Measurements from ENCODE around the gene KRT79.

DNA sequence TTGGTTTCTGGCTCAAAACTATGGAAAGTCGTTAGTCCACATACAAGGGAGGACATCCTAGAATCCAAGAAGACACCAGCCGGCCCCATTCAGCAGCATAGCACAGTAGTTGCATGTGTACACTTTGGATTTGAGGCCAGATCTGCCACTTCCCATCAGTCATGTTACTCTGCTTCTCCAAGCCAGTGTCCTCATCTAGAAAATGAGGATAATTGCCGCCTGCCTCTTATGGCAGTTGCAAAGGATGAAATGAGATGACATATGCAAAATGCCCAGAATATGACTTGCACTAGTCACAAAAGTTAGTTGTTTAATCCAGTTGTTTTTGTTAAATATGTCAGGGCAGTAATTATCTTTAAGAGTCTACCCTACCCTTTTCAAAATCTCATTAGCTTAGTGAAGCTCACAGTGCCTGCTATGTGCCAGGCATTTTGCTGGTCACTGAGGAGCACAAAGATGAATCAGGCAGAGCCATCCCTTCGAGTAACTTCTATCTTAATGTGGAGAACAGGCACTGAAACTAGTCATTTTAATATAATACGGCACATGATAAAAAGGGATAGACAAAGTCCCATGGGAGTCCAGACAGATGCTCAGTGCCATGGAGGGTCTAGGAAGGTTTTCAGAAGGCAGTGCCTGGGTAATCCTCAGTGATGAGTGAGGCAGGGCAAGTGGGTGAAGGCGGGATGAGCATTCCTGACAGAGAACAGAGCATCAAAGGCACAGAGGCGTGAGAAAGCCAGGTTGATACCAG, 50.4 kb downstream of the KRT79 start:
- TF ChIP-seq POLR2A (IDR thresholded peaks at IDR 0.05; ENCODE audit: low read depth, low read length) (no peak), POU2F2 (IDR thresholded peaks at IDR 0.05; ENCODE audit: low read depth, low read length) (no peak), POLR2AphosphoS5 (IDR thresholded peaks at IDR 0.05; ENCODE audit: low read depth, low read length) (no peak), PAX5 (IDR thresholded peaks at IDR 0.05; ENCODE audit: insufficient read depth, low read length, severe bottlenecking) (no peak)

Measured in GM12891 (cell line).